T-helper 2 cell (primary cell): ENCODE results near the gene SELENOF.

ENCODE experiments used
- DNase-seq, 5 experiments: peaks; one replicate each; pipeline versions ENCODE4 v3.0.0 to v3.0.0-alpha.2; 2012 to 2022
- total RNA-seq, 2 donors: gene quantifications; one replicate each; lab custom pipeline; 2026; lab: John Stamatoyannopoulos, UW

The SELENOF gene
- 34.6 to 68.6 reads per million in 2 donors for total RNA-seq

- DNase-seq = peak; percentile 97 to 100 (median 98)
Measured at GRCh38 chr1:86913896-86914600, at the start of gene SELENOF. TSS of gene SELENOF (minus strand) at chr1:86914126. CDS start at chr1:86914111, 15 bp downstream.

GRCh38 chr1:86960548-86960947, 46.6 kb upstream of the SELENOF start:
- no peak for DNase-seq

GRCh38 chr1:86957221-86957620, 43.3 kb upstream of the SELENOF start:
- DNase-seq = no peak

- no peak for DNase-seq
Measured at GRCh38 chr1:86956221-86956620, 42.3 kb upstream of the SELENOF start.

GRCh38 chr1:86955678-86956077, 41.8 kb upstream of the SELENOF start:
- DNase-seq = no peak

- no peak for DNase-seq
Measured at GRCh38 chr1:86953167-86953566, 39.2 kb upstream of the SELENOF start.

- no peak for DNase-seq
Measured at GRCh38 chr1:86951430-86951829, 37.5 kb upstream of the SELENOF start.

- DNase-seq = no peak
Measured at GRCh38 chr1:86950712-86951419, 36.9 kb upstream of the SELENOF start.

- no peak for DNase-seq
Measured at GRCh38 chr1:86948212-86948611, 34.3 kb upstream of the SELENOF start.

GRCh38 chr1:86942743-86943142, 28.8 kb upstream of the SELENOF start:
- no peak for DNase-seq

GRCh38 chr1:86942042-86942441, 28.1 kb upstream of the SELENOF start:
- no peak for DNase-seq

GRCh38 chr1:86940599-86940998, 26.7 kb upstream of the SELENOF start:
- DNase-seq = no peak

GRCh38 chr1:86939406-86939805, 25.5 kb upstream of the SELENOF start:
- no peak for DNase-seq

GRCh38 chr1:86938855-86939254, 24.9 kb upstream of the SELENOF start:
- DNase-seq = no peak

- no peak for DNase-seq
Measured at GRCh38 chr1:86938450-86938849, 24.5 kb upstream of the SELENOF start.

GRCh38 chr1:86933562-86934377, 19.8 kb upstream of the SELENOF start:
- DNase-seq = no peak

GRCh38 chr1:86933051-86933450, 19.1 kb upstream of the SELENOF start:
- DNase-seq = no peak

- DNase-seq = no peak
Measured at GRCh38 chr1:86928819-86929218, 14.9 kb upstream of the SELENOF start.

- DNase-seq = no peak
Measured at GRCh38 chr1:86926883-86927282, 13.0 kb upstream of the SELENOF start.

GRCh38 chr1:86925742-86926141, 11.8 kb upstream of the SELENOF start:
- no peak for DNase-seq

- no peak for DNase-seq
Measured at GRCh38 chr1:86924324-86924960, 10.5 kb upstream of the SELENOF start.

GRCh38 chr1:86922445-86922844, 8.5 kb upstream of the SELENOF start:
- no peak for DNase-seq

GRCh38 chr1:86916752-86917151, 2.8 kb upstream of the SELENOF start:
- DNase-seq = no peak
